Esophagus muscularis mucosa (tissue), 4 donors: Measurements from ENCODE around the gene FAM107B. TPM values are rescaled to one million over a fixed set of nuclear protein-coding genes. Genes with fewer than 3 reads are reported as not detected.

Experiments
- DNase-seq: peaks from one replicate; pipeline ENCODE4 v3.0.0-alpha.2; 2017; ENCODE audit errors: extremely low spot score
- H3K27ac ChIP-seq, 4 donors: fragments of 200-600 bp; sonication (generic); replicated peaks in 1 of 4; 1 replicate in 3 of 4; 2 replicates in 1 of 4; pipeline ENCODE4 v1.5.1; 2016 to 2019; ENCODE audit warnings: mild to moderate bottlenecking in 1 of 4
- H3K27me3 ChIP-seq, 4 donors: fragments of 200-600 bp; sonication (generic); one replicate each; pipeline versions ENCODE4 v1.5.1 to v1.6.0; 2016 to 2019
- H3K36me3 ChIP-seq, 4 donors: fragments of 200-600 bp; sonication (generic); one replicate each; pipeline ENCODE4 v1.5.1; 2016 to 2019
- H3K4me1 ChIP-seq, 4 donors: fragments of 200-600 bp; sonication (generic); one replicate each; pipeline ENCODE4 v1.5.1; 2016 to 2019
- H3K4me3 ChIP-seq, 4 donors: fragments of 200-600 bp; sonication (generic); 1 replicate in 2 of 4; 2 replicates in 2 of 4; pipeline ENCODE4 v1.5.1; 2016 to 2019; ENCODE audit warnings: mild to moderate bottlenecking in 4 of 4, moderate library complexity in 1 of 4
- H3K9me3 ChIP-seq, 4 donors: fragments of 200-600 bp; sonication (generic); 1 replicate in 3 of 4; 2 replicates in 1 of 4; pipeline ENCODE4 v1.5.1; 2016 to 2019
- CTCF ChIP-seq, 3 experiments: fragments of 200-600 bp in 2 of 3; fragments of 450-650 bp in 1 of 3; sonication (generic) in 2 of 3; IDR thresholded peaks; one replicate each; pipeline ENCODE4 v1.5.1; 2017 to 2019; ENCODE audit warnings: antibody characterized with exemption in 3 of 3, mild to moderate bottlenecking in 2 of 3, moderate library complexity in 1 of 3
- EP300 ChIP-seq: sonication (generic); formaldehyde crosslinking; IDR thresholded peaks from one replicate; pipeline ENCODE4 v1.6.1; 2017; ENCODE audit warnings: antibody characterized with exemption
- POLR2A ChIP-seq: fragments of 450-650 bp; IDR thresholded peaks from one replicate; pipeline ENCODE4 v1.6.1; 2017; ENCODE audit warnings: antibody characterized with exemption, moderate library complexity, mild to moderate bottlenecking, low read depth
- POLR2AphosphoS5 ChIP-seq, 2 donors: sonication (generic); formaldehyde crosslinking; IDR thresholded peaks; one replicate each; pipeline ENCODE4 v1.6.1; 2017; ENCODE audit warnings: antibody characterized with exemption in 2 of 2
- WGBS: methylation state at CpG from one replicate; pipeline ENCODE4 v1.1.5; 2018; 5-methylcytosine and 5-hydroxymethylcytosine counted together
- intact Hi-C: fragments of 100-400 bp; cut with DNase I; formaldehyde crosslinking; loops from one replicate; pipeline ENCODE4 v1.15.1; 2023
- total RNA-seq, 4 donors: library from RNA; depleted of rRNA; stranded (reverse); fragments of >200 nt; gene quantifications; one replicate each; pipeline versions ENCODE4 v1.1.0 to v1.2.1, GENCODE V29; 2016

The FAM107B gene
- total RNA-seq, 4 donors from 2014 or later, result 7.5 to 14.1 (median 9.4) TPM

- H3K4me3 ChIP-seq, result no peak overlapping the region
- H3K9me3 ChIP-seq, result no peaks in the 10 kb centered on the region
Observed at GRCh38 chr10:14510346-14510745, 264.4 kb downstream of the FAM107B start.

GRCh38 chr10:14508725-14509124, 266.0 kb downstream of the FAM107B start:
- H3K4me1 ChIP-seq, result peaks cover 0 to 7% (median 5%) of the 10 kb centered on the region in 4 donors
- no peak overlapping the region for H3K27ac ChIP-seq
- no peaks in the 10 kb centered on the region for H3K36me3 ChIP-seq
- no peak for TF ChIP-seq CTCF (IDR thresholded peaks at IDR 0.05)
- no peak for TF ChIP-seq EP300
- TF ChIP-seq POLR2AphosphoS5 (IDR thresholded peaks at IDR 0.05), result no peak
- no peak for TF ChIP-seq POLR2A
- 93% methylated on average over 14 of the region's 14 CpGs for WGBS
- no peak for DNase-seq
- no peak overlapping the region for H3K4me3 ChIP-seq
- intact Hi-C loops, result no loop called here
- H3K27me3 ChIP-seq, result no peaks in the 10 kb centered on the region
- H3K9me3 ChIP-seq, result no peaks in the 10 kb centered on the region

More at GRCh38 chr10:14510346-14510745, 264.4 kb downstream of the FAM107B start:
- DNase-seq, result no peak
- no peaks in the 10 kb centered on the region for H3K27me3 ChIP-seq
- H3K4me1 ChIP-seq, result peaks cover 0 to 7% (median 5%) of the 10 kb centered on the region in 4 donors
- no peak for TF ChIP-seq EP300
- TF ChIP-seq POLR2A, result no peak
- no peak for TF ChIP-seq POLR2AphosphoS5 (IDR thresholded peaks at IDR 0.05)
- no peak for TF ChIP-seq CTCF (IDR thresholded peaks at IDR 0.05)
- no peak overlapping the region for H3K27ac ChIP-seq
- intact Hi-C loops, result no loop called here
- H3K36me3 ChIP-seq, result no peaks in the 10 kb centered on the region
- 76% methylated on average over 2 of the region's 2 CpGs for WGBS

GRCh38 chr10:14507781-14508180, 266.9 kb downstream of the FAM107B start:
- Histone ChIP-seq H3K9me3 (no peaks in the 10 kb centered on the region), H3K27me3 (no peaks in the 10 kb centered on the region), H3K4me1 (peaks cover 0 to under 1% (median 0%) of the 10 kb centered on the region in 4 donors), H3K4me3 (no peak overlapping the region), H3K36me3 (no peaks in the 10 kb centered on the region), H3K27ac (no peak overlapping the region)
- DNase-seq, result no peak
- intact Hi-C loops, result no loop called here
- TF ChIP-seq CTCF (IDR thresholded peaks at IDR 0.05), result no peak
- TF ChIP-seq POLR2A, result no peak
- TF ChIP-seq POLR2AphosphoS5 (IDR thresholded peaks at IDR 0.05), result no peak
- no peak for TF ChIP-seq EP300
- WGBS, result 70% methylated on average over 4 of the region's 4 CpGs

GRCh38 chr10:14507176-14507575, 267.5 kb downstream of the FAM107B start:
- H3K4me3 ChIP-seq, result no peak overlapping the region
- 60% methylated on average over 6 of the region's 6 CpGs for WGBS
- H3K4me1 ChIP-seq, result no peaks in the 10 kb centered on the region
- intact Hi-C loops, result no loop called here
- TF ChIP-seq CTCF (IDR thresholded peaks at IDR 0.05) (no peak), EP300 (no peak), POLR2AphosphoS5 (IDR thresholded peaks at IDR 0.05) (no peak), POLR2A (no peak)
- no peak for DNase-seq
- no peaks in the 10 kb centered on the region for H3K9me3 ChIP-seq
- no peaks in the 10 kb centered on the region for H3K36me3 ChIP-seq
- H3K27ac ChIP-seq, result no peak overlapping the region
- H3K27me3 ChIP-seq, result no peaks in the 10 kb centered on the region

GRCh38 chr10:14502431-14502830, 272.3 kb downstream of the FAM107B start:
- H3K4me1 ChIP-seq, result peaks cover 3 to 15% (median 9%) of the 10 kb centered on the region in 4 donors
- no peak overlapping the region for H3K4me3 ChIP-seq
- intact Hi-C loops, result no loop called here
- WGBS, result 78% methylated on average over 3 of the region's 3 CpGs
- no peaks in the 10 kb centered on the region for H3K36me3 ChIP-seq
- H3K27me3 ChIP-seq, result no peaks in the 10 kb centered on the region
- no peak overlapping the region for H3K27ac ChIP-seq
- TF ChIP-seq CTCF (IDR thresholded peaks at IDR 0.05) (no peak), POLR2A (no peak), EP300 (no peak), POLR2AphosphoS5 (IDR thresholded peaks at IDR 0.05) (no peak)
- no peak for DNase-seq
- no peaks in the 10 kb centered on the region for H3K9me3 ChIP-seq
